GM18498 (cell line): ENCODE data around the gene CCDC78.
"Not testable (repeated sequence)": the region's sequence is repeated elsewhere in the genome, so short reads cannot be mapped to it uniquely, and the experiment has no call there.

ENCODE experiments used
- ATAC-seq: cut with Tn5 transposase; IDR thresholded peaks from one replicate; pipeline ENCODE4 v1.9.1; 2021; ENCODE audit warnings: mild to moderate bottlenecking, moderate library complexity; ENCODE audit not compliant: unreplicated experiment

CCDC78 gene

GRCh38 chr16:714079-714478 lies 12.2 kb downstream of the CCDC78 start:
- no peak for ATAC-seq

GRCh38 chr16:712740-713250 lies 13.4 kb downstream of the CCDC78 start:
- ATAC-seq = not testable (repeated sequence)

GRCh38 chr16:711548-712320 lies 14.5 kb downstream of the CCDC78 start:
- peak; percentile 42 for ATAC-seq

- no peak for ATAC-seq
Measured at GRCh38 chr16:711084-711483, 15.2 kb downstream of the CCDC78 start.

GRCh38 chr16:710500-711075 lies 15.7 kb downstream of the CCDC78 start:
- no peak for ATAC-seq

GRCh38 chr16:709566-710499 lies 16.4 kb downstream of the CCDC78 start:
- no peak for ATAC-seq

- ATAC-seq = no peak
Measured at GRCh38 chr16:708959-709358, 17.3 kb downstream of the CCDC78 start.

GRCh38 chr16:708019-708418 lies 18.2 kb downstream of the CCDC78 start:
- no peak for ATAC-seq

GRCh38 chr16:707062-707538 lies 19.1 kb downstream of the CCDC78 start:
- ATAC-seq = no peak

GRCh38 chr16:706189-707061 lies 19.8 kb downstream of the CCDC78 start:
- ATAC-seq = no peak

- ATAC-seq = no peak
Measured at GRCh38 chr16:705431-706188, 20.6 kb downstream of the CCDC78 start, which contains the start of gene FBXL16. Gene FBXL16, minus strand, starts transcription at chr16:705801. Its CDS starts 8,396 bp downstream, at chr16:697405.

- ATAC-seq = no peak
Measured at GRCh38 chr16:704552-705380, 21.5 kb downstream of the CCDC78 start.

GRCh38 chr16:704047-704446 lies 22.2 kb downstream of the CCDC78 start:
- ATAC-seq = no peak

- no peak for ATAC-seq
Measured at GRCh38 chr16:703406-703805, 22.8 kb downstream of the CCDC78 start.

- ATAC-seq = no peak
Measured at GRCh38 chr16:702341-702740, 23.9 kb downstream of the CCDC78 start.

GRCh38 chr16:700684-701584 lies 25.3 kb downstream of the CCDC78 start:
- no peak for ATAC-seq

- no peak for ATAC-seq
Measured at GRCh38 chr16:698911-699671, 27.2 kb downstream of the CCDC78 start.
